ENCODE data around the gene FAM168A.

- TF ChIP-seq CTCF (IDR thresholded peaks at IDR 0.05), result no peak
- TF ChIP-seq POLR2A (IDR thresholded peaks at IDR 0.05), result no peak
Observed at GRCh38 chr11:73398132-73398526, 199.8 kb downstream of the FAM168A start.
